PFSK-1 (cell line): Measurements from ENCODE around the gene ZIC5.

Source experiments
- FOXP2 ChIP-seq: optimal IDR thresholded peaks from 2 replicates; pipeline ENCODE3; 2011; ENCODE audit warnings: borderline replicate concordance, control low read depth, inconsistent platforms; ENCODE audit not compliant: insufficient read depth; ENCODE audit errors: extremely low read length, extremely low read depth
- POLR2AphosphoS5 ChIP-seq: IDR thresholded peaks from 2 replicates; pipeline ENCODE4 v1.6.1; 2012; ENCODE audit warnings: low read depth, mild to moderate bottlenecking, control low read depth, low read length, moderate library complexity
- SIN3A ChIP-seq: IDR thresholded peaks from 2 replicates; pipeline ENCODE4 v1.6.1; 2012; ENCODE audit warnings: mild to moderate bottlenecking, low read length, moderate library complexity, borderline replicate concordance; ENCODE audit not compliant: insufficient read depth
- TAF1 ChIP-seq: IDR thresholded peaks from 2 replicates; pipeline ENCODE4 v1.6.1; 2012; ENCODE audit warnings: low read length, control low read depth, borderline replicate concordance; ENCODE audit not compliant: insufficient read depth
- TF ChIP-seq, protein P1 (sequence below), 2 experiments: IDR thresholded peaks; 2 replicates each; pipeline versions ENCODE4 v1.6.1 to v1.8.0; 2011 to 2012; ENCODE audit warnings: low read depth in 2 of 2, low read length in 2 of 2, control low read depth in 1 of 2, inconsistent platforms in 1 of 2, mild to moderate bottlenecking in 1 of 2, moderate library complexity in 1 of 2; ENCODE audit not compliant: insufficient read depth in 1 of 2

The ZIC5 gene

GRCh38 chr13:99994638-99995020 is 23.1 kb upstream of the ZIC5 start:
- no peak for TF ChIP-seq POLR2AphosphoS5
- TF ChIP-seq FOXP2 = no peak
- TF ChIP-seq, protein P1, sequence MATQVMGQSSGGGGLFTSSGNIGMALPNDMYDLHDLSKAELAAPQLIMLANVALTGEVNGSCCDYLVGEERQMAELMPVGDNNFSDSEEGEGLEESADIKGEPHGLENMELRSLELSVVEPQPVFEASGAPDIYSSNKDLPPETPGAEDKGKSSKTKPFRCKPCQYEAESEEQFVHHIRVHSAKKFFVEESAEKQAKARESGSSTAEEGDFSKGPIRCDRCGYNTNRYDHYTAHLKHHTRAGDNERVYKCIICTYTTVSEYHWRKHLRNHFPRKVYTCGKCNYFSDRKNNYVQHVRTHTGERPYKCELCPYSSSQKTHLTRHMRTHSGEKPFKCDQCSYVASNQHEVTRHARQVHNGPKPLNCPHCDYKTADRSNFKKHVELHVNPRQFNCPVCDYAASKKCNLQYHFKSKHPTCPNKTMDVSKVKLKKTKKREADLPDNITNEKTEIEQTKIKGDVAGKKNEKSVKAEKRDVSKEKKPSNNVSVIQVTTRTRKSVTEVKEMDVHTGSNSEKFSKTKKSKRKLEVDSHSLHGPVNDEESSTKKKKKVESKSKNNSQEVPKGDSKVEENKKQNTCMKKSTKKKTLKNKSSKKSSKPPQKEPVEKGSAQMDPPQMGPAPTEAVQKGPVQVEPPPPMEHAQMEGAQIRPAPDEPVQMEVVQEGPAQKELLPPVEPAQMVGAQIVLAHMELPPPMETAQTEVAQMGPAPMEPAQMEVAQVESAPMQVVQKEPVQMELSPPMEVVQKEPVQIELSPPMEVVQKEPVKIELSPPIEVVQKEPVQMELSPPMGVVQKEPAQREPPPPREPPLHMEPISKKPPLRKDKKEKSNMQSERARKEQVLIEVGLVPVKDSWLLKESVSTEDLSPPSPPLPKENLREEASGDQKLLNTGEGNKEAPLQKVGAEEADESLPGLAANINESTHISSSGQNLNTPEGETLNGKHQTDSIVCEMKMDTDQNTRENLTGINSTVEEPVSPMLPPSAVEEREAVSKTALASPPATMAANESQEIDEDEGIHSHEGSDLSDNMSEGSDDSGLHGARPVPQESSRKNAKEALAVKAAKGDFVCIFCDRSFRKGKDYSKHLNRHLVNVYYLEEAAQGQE (IDR thresholded peaks at IDR 0.05; ENCODE audit: insufficient read depth in 1 of 2, low read depth in 2 of 2, low read length in 2 of 2) = no peak
- TF ChIP-seq SIN3A = no peak
- TF ChIP-seq TAF1 = no peak

GRCh38 chr13:99993660-99994637 is 22.4 kb upstream of the ZIC5 start:
- TF ChIP-seq SIN3A = no peak
- TF ChIP-seq FOXP2 = no peak
- TF ChIP-seq POLR2AphosphoS5 = no peak
- no peak for TF ChIP-seq TAF1
- TF ChIP-seq, protein P1 (IDR thresholded peaks at IDR 0.05; ENCODE audit: insufficient read depth in 1 of 2, low read depth in 2 of 2, low read length in 2 of 2) = no peak

DNA sequence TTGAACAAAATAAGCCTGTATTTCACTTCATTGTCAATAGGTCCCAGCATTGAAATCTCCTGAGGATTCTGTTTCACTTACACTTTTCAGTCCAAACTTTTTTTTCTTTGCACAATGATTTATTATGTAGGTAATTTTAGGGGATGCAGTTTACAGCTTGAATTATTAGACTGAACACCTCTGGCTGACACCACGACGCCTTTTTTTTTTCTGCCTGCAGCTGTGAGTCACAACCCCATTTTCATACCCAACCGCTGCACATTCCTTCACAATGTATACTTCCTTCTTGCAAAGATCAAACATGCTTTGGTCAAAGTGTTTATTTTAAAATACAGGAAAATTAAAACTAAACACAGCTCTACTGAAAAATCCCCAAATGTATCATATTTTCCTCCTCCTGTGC is 21.4 kb upstream of the ZIC5 start:
- TF ChIP-seq SIN3A (no peak), POLR2AphosphoS5 (no peak), FOXP2 (no peak), TAF1 (no peak)
- TF ChIP-seq, protein P1 (IDR thresholded peaks at IDR 0.05; ENCODE audit: insufficient read depth in 1 of 2, low read depth in 2 of 2, low read length in 2 of 2) = no peak

DNA sequence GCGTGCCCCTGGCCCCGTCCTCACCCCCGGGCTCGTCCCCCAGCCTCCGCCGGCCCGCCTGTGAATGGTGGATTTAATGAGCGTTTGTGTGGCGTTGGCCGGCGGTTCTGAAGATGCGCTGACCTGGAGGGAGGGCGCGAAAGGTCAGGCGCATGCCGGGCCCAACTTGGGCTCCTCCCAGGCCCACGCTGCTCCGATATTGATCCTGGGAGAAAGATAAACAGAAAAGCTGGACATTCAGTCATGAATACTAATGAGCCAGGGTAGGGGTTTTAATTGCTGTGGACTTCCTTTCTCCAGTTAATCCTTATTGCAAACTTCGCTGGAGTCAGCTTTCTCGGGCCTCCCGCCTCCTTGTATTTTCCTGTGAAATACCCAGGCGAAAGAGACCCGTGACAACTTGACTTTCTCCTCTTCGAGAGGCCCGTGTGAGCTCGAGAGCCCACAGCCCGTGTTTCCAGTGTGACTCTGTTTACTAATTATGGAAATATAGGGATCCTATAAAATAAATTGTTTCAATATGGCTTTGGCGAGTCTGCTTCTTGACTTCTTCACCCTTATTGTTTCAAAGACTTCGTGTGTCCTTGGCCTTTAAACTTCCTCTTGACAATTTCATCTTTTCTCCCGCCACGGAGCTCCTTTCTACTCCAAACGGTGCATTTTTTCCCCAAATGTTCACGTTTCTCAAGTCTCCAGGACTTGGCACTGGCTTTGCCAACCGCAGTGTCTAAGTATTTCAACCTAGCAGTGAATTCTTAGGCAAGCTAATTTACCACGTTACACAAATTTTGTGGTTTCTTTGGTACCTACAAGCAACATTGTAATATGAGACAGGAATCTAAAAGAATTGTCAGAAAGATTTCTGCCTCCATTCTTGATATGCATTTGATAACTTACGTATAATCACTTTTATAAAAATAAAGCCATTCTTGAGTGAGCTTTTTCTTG is 20.5 kb upstream of the ZIC5 start:
- no peak for TF ChIP-seq FOXP2
- no peak for TF ChIP-seq TAF1
- no peak for TF ChIP-seq POLR2AphosphoS5
- TF ChIP-seq, protein P1 (IDR thresholded peaks at IDR 0.05; ENCODE audit: insufficient read depth in 1 of 2, low read depth in 2 of 2, low read length in 2 of 2) = no peak
- no peak for TF ChIP-seq SIN3A
